GM19238 (cell line): ENCODE data around the gene NRP1.
"Not testable (repeated sequence)": the region's sequence is repeated elsewhere in the genome, so short reads cannot be mapped to it uniquely, and the experiment has no call there.

Experiments
- DNase-seq: peaks from one replicate; pipeline ENCODE4 v3.0.0; 2011; ENCODE audit warnings: low spot score; ENCODE audit not compliant: insufficient read length

NRP1 gene

DNA sequence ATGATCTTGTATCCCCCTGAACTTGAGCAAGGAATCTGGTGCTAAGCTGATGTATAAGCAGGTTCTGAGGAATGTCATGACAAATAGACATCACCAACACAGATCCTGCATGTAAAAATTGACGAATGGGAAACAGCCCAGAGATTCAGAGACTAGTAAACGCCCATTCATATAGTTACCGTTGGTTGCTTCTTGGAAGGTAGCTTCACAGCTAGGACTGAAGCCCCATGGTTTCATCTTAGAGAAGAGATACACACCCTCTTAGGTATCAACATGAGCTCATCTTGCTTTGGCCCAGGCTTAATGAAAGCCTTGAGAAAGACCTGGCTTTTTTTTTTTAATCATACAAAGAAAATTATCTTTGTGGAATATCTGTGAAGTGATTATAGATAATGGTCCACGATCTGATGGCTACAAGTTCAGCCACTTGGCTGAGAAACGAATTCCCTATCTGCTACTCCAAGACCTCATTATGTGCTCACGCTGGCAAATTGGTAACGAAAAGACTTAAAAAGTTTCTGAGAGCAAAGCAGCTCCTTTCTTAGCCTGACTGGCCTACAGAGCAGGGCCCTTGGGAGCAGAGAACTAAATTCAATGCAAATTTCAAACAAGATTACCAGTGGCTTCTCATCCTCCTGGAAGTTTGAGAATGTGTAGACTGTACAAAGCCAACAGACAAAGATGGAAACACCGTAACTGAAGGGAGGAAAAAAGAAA, 181.1 kb downstream of the NRP1 start:
- no peak for DNase-seq

- no peak for DNase-seq
These were observed 181.7 kb downstream of the NRP1 start for GRCh38 chr10:33152750-33153149.

GRCh38 chr10:33152146-33152545, 182.3 kb downstream of the NRP1 start:
- DNase-seq: no peak

GRCh38 chr10:33151344-33151864, 183.1 kb downstream of the NRP1 start:
- DNase-seq: no peak

GRCh38 chr10:33150889-33151288, 183.6 kb downstream of the NRP1 start:
- DNase-seq: no peak

DNA sequence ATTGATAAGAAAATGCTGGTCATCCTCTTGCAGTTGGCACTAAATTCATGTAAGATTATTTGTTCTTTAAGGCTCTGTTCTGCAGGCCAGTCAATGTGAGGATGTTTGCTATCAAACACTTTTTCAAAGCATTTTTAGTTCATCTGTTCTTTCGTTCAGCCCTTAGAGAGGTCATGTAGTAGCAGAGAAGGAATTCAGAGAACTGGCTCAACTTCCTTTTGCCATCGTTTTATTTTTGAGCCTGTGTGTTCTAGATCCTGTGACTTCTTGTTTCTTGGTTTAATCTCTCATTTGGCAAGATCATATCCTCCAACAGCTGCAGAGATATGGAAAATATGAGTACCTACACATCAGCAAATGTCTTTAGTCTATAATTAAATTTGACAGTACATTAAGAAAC, 184.3 kb downstream of the NRP1 start:
- no peak for DNase-seq

DNA sequence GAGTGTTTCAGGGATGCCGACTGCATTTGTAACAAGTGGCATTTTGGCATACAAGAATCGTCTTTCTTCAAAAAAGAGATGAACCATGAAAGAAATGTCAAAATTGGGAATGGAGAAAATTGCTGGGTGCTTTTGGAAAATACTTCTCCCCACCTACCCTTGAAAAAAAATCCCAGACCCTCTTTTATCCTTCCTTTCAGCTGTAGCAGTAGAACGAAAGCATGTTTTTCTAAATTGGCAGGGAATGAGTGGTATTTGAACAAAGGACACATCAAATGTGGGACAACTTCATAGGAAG, 187.5 kb downstream of the NRP1 start:
- DNase-seq: no peak

- no peak for DNase-seq
These were observed 188.1 kb downstream of the NRP1 start for GRCh38 chr10:33146189-33147012.

- DNase-seq: no peak
These were observed 188.8 kb downstream of the NRP1 start for GRCh38 chr10:33145451-33146188.

DNA sequence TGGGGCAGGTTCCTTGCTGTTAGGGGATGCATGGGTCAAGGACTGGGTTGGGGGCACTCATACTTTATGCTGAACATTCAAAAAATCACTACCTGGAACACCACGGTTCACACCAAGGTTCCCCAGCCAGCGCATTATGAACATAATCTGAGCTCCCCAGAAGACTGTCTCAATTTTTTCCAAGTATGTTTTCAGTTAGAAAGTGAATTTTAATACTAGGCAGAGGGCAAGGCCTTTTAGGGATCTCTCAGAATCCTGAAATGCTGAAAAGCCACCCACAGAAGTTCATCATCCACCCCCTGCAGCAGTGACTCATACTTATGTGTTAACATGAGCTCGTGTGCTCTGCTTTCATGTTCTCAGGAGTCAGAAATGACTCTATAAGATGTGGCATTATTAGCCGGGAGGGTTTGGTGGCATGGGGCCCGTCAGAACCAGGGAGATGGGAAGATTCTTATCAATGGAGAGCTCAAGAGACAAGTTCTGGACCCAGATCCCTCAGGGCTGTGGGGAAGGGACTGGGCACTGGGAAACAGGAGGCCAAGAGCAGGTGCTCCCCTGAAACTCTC, 191.2 kb downstream of the NRP1 start:
- DNase-seq: no peak

GRCh38 chr10:33142295-33142694, 192.2 kb downstream of the NRP1 start:
- no peak for DNase-seq

GRCh38 chr10:33141251-33141650, 193.2 kb downstream of the NRP1 start:
- no peak for DNase-seq

- DNase-seq: no peak
These were observed 195.3 kb downstream of the NRP1 start for GRCh38 chr10:33139181-33139646.

GRCh38 chr10:33138686-33139085, 195.8 kb downstream of the NRP1 start:
- not testable (repeated sequence) for DNase-seq

DNA sequence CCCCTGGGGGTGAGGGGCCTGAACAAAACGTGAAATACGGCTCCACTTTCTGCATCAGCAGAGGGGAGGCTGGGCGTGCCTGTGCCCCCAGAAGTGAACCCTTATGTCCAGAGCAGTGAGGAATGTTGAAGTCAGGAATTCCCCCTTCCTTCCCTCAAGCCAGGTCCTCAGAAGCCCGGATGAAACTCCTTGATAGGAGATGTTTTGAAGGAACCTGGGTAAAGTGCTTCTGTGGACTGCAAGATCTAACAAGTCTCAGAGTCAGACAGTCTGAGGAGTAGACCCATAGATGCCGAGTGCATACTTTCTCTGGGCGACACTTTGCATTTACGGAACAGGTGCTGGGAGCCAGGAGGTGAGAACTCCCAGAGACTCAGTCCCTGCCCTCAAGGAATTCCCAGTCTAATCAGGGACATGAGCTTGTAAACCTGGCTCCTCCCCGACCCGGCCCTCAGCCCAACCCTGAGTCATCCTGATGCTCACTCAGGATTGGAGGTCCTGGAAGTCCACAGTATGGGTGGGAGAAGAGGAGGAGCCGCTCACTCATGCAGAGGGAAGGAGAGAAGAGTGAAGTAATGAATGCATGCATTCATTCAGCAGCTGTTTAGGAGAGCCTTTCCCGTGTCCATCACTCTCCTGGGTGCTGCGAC, 197.0 kb downstream of the NRP1 start:
- DNase-seq: no peak

GRCh38 chr10:33136781-33137180, 197.7 kb downstream of the NRP1 start:
- DNase-seq: no peak

DNA sequence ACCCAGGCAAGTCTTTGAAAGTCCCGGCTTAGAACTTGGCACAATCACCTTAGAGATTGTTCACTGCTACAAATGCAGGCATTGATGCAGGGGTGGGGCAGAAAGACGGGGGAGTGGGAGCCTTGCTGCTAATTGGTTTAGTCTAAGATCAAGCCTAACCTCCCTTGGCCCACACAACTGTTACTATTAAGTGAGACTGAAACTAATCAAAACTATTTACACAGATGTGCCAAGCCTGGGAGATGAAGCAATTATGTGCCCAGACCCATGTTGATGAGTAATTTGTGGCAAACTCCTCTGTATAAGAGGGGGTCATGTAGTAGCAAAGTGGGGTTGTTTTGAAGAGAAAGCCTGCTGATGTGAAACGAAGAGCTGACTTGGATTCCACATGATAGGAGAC, 198.2 kb downstream of the NRP1 start:
- no peak for DNase-seq

- DNase-seq: no peak
These were observed 200.3 kb downstream of the NRP1 start for GRCh38 chr10:33134011-33134751.

DNA sequence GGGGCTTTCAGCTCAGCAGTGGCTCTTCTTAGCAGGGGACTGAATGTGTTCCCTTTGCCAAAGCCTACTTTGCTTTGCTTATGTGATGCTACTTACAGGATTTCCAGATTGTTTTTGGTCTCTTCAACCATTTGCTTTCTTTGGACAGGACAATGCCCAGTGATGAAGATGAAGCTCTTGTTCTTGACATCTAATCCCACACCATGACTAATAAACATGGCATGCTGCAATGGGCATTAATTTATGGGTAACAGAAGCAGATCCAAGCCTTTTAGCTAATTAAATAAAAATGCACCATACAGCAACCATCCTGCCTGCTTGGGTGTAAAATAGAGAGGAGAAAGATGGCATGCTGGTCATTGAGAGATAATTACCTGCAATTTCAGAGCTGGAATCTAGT, 200.9 kb downstream of the NRP1 start:
- no peak for DNase-seq

DNA sequence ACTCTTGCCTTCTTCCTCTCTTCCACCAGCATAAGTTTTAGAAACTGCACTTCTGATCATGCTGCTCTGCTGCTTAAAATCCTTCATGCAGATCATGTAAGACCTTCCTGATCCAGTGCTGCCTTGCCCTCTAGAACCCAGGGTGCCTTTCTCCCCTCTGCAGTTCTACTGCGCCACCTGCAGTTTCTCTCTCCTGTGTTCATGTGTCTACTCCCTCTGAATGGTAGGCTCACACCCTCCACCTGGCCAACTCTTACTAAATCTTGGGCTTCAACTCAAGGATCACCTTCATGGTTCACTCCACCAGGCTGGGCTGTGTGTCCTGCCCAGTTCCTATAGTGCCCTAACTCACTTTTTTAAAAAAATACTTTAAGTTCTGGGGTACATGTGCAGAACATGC, 201.8 kb downstream of the NRP1 start:
- DNase-seq: no peak
